Aorta (tissue), 5 donors: Measurements from ENCODE around the gene CYS1. TPM values are rescaled to one million over a fixed set of nuclear protein-coding genes. Genes with fewer than 3 reads are reported as not detected.
"Not testable (repeated sequence)": the region's sequence is repeated elsewhere in the genome, so short reads cannot be mapped to it uniquely, and the experiment has no call there.

Source experiments
- ATAC-seq: fragments of 200-7000 bp; cut with Tn5 transposase; one replicate; pipeline ENCODE4 v1.9.1; 2022; ENCODE audit warnings: moderate library complexity; ENCODE audit not compliant: low FRiP score
- DNase-seq, 2 donors: peaks; one replicate each; pipeline ENCODE4 v3.0.0-alpha.2; 2020
- H3K27ac ChIP-seq, 2 donors: one replicate each; pipeline ENCODE4 v1.5.1; 2013; ENCODE audit warnings: low read length in 2 of 2, mild to moderate bottlenecking in 2 of 2, moderate library complexity in 2 of 2, control low read depth in 1 of 2, inconsistent platforms in 1 of 2, low read depth in 1 of 2
- H3K27me3 ChIP-seq, 2 donors: one replicate each; pipeline ENCODE4 v1.6.1; 2013; ENCODE audit warnings: control low read depth in 1 of 2, low read length in 1 of 2, mild to moderate bottlenecking in 1 of 2, moderate library complexity in 1 of 2; ENCODE audit not compliant: insufficient read depth in 2 of 2, control insufficient read depth in 1 of 2
- H3K36me3 ChIP-seq, 2 donors: one replicate each; pipeline ENCODE4 v1.6.1; 2013; ENCODE audit warnings: control low read depth in 1 of 2, low read length in 1 of 2, mild to moderate bottlenecking in 1 of 2; ENCODE audit not compliant: insufficient read depth in 2 of 2, control insufficient read depth in 1 of 2
- H3K4me1 ChIP-seq, 2 donors: one replicate each; pipeline ENCODE4 v1.6.1; 2013; ENCODE audit warnings: low read length in 2 of 2, control low read depth in 1 of 2, mild to moderate bottlenecking in 1 of 2, moderate library complexity in 1 of 2; ENCODE audit not compliant: insufficient read depth in 2 of 2, control insufficient read depth in 1 of 2
- H3K4me3 ChIP-seq, 2 donors: one replicate each; pipeline ENCODE4 v1.5.1; 2013; ENCODE audit warnings: low read length in 2 of 2, control low read depth in 1 of 2, mild to moderate bottlenecking in 1 of 2
- H3K9me3 ChIP-seq: one replicate; pipeline ENCODE4 v1.6.1; 2013; ENCODE audit warnings: mild to moderate bottlenecking, low read length; ENCODE audit not compliant: control insufficient read depth
- WGBS, 2 donors: extraction: QIAGEN DNeasy Blood & Tissue Kit; methylation state at CpG; one replicate each; pipeline ENCODE4 v1.1.7; 2013; 5-methylcytosine and 5-hydroxymethylcytosine counted together
- intact Hi-C, 2 donors: fragments of 100-400 bp; cut with DNase I; formaldehyde crosslinking; loops; one replicate each; pipeline versions ENCODE4 v1.14.2 to v1.15.0; 2022
- polyA plus RNA-seq, 2 donors: library from polyadenylated mRNA; stranded (reverse); fragments of 200-250 nt; gene quantifications; one replicate each; pipeline ENCODE4 v1.2.3, GENCODE V29; 2013
- total RNA-seq, 2 donors: library from RNA; stranded (reverse); fragmentation: NEBNext Ultra II Directional; extraction: Animal tissue kit (Norgen Biotek cat#: 25700); gene quantifications; one replicate each; pipeline ENCODE4 v1.2.1, GENCODE V29; 2021
- donor health status: healthy with polysubstance abuse.
- donor health status: Bipolar disorder and iron deficiency.
- donor health status: DM: no; HTN: no; CAD: no.
- donor health status: DM: no; HTN: no; CAD: no.
- donor health status: DM: yes; HTN: yes; CAD: no.

The CYS1 gene
- total and polyA plus RNA-seq, 4 donors, result 11.4 to 16.4 (median 14.3) TPM

DNA sequence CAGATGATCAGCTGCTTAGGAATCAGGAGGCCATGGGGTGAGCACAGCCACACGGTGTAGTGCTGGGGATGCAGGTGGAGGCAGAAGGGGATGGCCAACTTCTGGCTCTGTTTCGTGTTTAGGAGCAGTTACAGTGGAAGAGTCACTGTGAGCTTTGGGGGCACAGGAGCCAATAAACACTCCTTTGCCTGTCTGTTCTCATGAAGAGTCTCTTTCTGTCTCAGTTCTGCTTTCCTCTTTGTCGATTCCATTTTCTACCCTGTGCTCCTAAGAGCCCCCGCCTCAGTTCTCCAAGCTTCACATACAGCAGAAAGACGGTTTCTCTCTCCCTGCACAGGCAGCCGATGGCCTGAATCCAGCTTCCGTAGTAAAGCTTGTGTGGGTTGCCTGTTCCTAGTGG lies 21.3 kb upstream of the CYS1 start:
- intact Hi-C loops, result no loop called here
- H3K27ac ChIP-seq, result no peak overlapping the region
- ATAC-seq, result no peak
- DNase-seq, result no peak
- H3K9me3 ChIP-seq, result no peaks in the 10 kb centered on the region
- no peaks in the 10 kb centered on the region for H3K4me1 ChIP-seq
- no peak overlapping the region for H3K4me3 ChIP-seq
- WGBS, 2 donors, result 71 to 74% methylated on average over 7 of the region's 7 CpGs
- no peaks in the 10 kb centered on the region for H3K36me3 ChIP-seq
- no peaks in the 10 kb centered on the region for H3K27me3 ChIP-seq

DNA sequence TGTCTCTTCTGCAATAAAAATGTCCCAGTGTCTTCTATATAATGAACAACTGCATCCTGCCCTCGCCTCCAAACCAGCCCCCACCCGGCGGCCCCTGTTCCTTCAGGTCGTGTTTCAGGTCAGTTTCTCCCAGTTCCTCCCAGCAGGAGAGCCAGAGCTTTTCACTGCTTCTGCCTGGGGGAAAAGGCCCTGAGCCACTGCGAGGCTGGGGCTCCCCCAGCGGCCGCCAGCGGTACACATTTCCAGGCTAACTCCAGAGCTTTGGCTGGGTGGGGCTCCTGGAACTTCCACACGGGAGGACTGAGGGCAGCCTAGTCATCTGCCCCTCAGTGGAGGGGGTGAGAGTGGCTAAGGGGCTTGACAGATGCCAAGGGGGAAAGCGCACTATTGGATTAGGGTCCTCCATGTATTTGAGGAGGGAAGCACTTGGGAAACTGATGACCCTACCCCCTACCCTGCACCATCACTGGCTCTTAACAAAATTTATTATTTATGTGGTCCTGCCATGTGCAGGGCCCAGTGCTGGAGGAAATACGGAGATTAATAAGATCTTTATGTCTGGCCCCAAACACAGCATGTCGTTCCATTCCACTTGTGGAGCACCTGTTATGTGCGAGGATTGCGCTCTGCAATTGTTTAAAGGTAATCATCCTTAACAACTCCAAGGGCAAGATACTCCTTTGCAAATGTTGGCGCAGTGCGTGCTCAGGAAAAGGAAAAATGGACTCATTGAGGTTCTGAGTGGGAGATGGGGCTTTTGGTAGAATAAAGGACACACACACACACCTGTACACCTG lies 17.3 kb upstream of the CYS1 start:
- DNase-seq (peak; percentile 75 to 89), ATAC-seq (peak; percentile 87)
- intact Hi-C loops, result loop anchor here (1.0 to 2.0 kb wide), 2 partner anchors 25 kb away; no protein-coding TSS in a partner anchor
- Histone ChIP-seq H3K27me3 (no peaks in the 10 kb centered on the region), H3K9me3 (no peaks in the 10 kb centered on the region), H3K27ac (no peak overlapping the region), H3K4me3 (no peak overlapping the region), H3K4me1 (no peaks in the 10 kb centered on the region), H3K36me3 (no peaks in the 10 kb centered on the region)
- 35 to 37% methylated on average over 16 of the region's 16 CpGs for WGBS, 2 donors

DNA sequence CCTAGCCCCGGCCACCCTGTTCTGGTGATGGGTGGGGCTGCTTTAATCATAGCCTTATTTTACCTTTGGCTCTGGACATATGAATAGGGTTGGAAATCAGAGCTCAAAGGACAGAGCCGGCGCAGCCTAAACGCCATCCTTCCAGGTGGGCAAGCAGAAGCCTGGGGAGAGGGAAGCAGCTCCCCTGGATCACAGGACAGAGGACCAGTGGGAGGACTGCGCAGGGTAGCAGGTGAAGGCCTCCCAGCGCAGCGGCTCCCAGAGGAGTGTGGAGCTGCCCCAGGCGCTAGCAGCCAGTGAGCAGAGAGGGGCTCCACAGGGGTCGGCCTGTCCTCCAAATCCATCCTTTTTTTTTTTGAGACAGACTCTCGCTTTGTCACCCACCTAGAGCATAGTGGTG lies 16.4 kb upstream of the CYS1 start:
- Histone ChIP-seq H3K36me3 (no peaks in the 10 kb centered on the region), H3K4me3 (no peak overlapping the region), H3K9me3 (no peaks in the 10 kb centered on the region), H3K4me1 (no peaks in the 10 kb centered on the region), H3K27me3 (no peaks in the 10 kb centered on the region), H3K27ac (no peak overlapping the region)
- DNase-seq, result no peak
- intact Hi-C loops, result loop anchor here (1.0 to 2.0 kb wide), 2 partner anchors 24 kb away; no protein-coding TSS in a partner anchor
- WGBS, 2 donors, result 96 to 97% methylated on average over 10 of the region's 10 CpGs
- no peak for ATAC-seq

DNA sequence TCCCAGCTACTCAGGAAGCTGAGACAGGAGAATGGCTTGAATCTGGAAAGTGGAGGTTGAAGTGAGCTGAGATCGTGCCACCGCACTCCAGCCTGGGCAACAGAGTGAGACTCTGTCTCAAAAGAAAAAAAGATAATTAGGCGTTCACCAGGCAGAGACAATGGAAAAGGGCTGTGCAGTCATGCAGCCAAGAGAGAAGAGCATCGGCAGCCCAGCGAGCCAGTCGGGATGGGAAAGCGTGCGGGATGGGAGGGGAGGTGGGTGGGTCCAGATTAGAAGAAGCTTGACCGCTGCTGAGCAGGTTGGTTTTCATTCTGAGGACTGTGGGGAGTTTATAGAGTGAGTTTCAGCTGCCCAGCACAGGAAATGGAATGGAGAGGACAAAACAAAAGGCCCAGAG lies 15.0 kb upstream of the CYS1 start:
- Histone ChIP-seq H3K4me3 (no peak overlapping the region), H3K4me1 (no peaks in the 10 kb centered on the region), H3K9me3 (no peaks in the 10 kb centered on the region), H3K36me3 (no peaks in the 10 kb centered on the region), H3K27ac (no peak overlapping the region), H3K27me3 (no peaks in the 10 kb centered on the region)
- intact Hi-C loops, result no loop called here
- WGBS, 2 donors, result 82 to 92% methylated on average over 9 of the region's 9 CpGs
- DNase-seq (peak in 1 of 2 donors; percentile 39), ATAC-seq (no peak)

DNA sequence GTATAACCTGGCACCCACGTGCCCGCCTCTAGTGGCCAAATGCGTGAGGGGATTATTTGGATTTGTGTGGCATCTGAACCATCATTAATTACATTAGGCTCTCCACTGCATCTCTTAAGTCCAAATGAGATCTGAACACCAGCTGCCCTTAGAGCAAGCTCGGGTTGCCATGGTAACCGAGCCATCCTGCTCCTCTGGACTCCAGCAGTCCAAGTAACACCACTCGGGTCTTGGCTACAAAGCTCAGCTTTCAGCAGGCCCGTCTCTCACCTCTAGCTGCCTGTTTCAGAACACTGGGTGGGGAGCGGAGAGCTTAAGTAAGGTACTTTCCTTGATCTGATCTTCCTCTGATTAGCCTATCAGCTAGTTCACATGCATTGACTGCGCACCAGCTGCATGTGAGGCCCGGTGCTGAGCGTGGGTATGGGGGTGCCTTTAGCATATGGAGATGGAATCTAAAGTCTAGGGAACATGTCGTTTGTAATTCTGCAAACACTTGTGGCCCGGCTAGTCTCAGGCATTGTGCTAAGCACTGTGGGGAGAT lies 14.1 kb upstream of the CYS1 start:
- Histone ChIP-seq H3K27ac (no peak overlapping the region), H3K27me3 (no peaks in the 10 kb centered on the region), H3K4me1 (no peaks in the 10 kb centered on the region), H3K4me3 (no peak overlapping the region), H3K36me3 (no peaks in the 10 kb centered on the region), H3K9me3 (no peaks in the 10 kb centered on the region)
- DNase-seq (peak in 1 of 2 donors; percentile 16), ATAC-seq (no peak)
- intact Hi-C loops, result no loop called here
- WGBS, 2 donors, result 91 to 93% methylated on average over 13 of the region's 13 CpGs

DNA sequence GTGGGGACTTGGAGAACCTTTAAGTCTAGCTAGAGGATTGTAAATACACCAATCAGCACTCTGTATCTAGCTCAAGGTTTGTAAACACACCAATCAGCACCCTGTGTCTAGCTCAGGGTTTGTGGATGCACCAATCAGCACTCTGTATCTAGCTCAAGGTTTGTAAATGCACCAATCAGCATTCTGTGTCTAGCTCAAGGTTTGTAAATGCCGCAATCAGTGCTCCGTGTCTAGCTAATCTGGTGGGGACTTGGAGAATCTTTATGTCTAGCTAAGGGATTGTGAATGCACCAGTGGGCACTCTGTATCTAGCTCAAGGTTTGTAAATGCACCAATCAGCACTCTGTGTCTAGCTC lies 11.7 kb upstream of the CYS1 start:
- H3K27me3 ChIP-seq, intact Hi-C loops, H3K36me3 ChIP-seq, ATAC-seq, H3K4me3 ChIP-seq, H3K4me1 ChIP-seq, H3K9me3 ChIP-seq, DNase-seq, H3K27ac ChIP-seq: not testable (repeated sequence)
- WGBS, 2 donors, result 97 to 98% methylated on average over 2 of the region's 2 CpGs

DNA sequence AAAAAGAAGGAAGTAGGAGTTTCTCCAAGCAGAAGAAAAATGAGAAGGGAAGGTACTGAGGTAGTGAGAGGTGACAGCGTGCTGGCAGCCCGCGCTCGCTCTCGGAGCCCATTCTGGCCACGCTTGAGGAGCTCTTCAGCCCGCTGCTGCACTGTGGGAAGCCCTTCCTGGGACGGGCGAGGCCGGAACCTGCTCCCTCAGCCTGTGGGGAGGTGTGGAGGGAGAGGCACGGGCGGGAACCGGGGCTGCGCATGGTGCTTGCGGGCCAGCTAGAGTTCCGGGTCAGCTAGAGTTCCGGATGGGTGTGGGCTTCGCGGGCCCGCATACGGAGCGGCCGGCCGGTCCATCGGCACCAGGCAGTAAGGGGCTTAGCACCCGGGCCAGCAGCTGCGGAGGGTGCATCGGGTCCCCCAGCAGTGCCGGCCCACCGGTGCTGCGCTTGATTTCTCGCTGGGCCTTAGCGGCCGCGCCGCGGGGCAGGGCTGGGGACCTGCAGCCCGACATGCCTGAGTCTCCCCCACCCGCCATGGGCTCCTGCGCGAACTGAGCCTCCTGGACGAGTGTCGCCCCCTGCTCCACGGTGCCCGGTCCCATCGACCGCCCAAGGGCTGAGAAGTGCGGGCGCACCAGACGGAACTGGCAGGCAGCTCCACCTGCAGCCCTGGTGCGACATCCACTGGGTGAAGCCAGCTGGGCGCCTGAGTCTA lies 11.1 kb upstream of the CYS1 start:
- intact Hi-C loops, result no loop called here
- H3K9me3 ChIP-seq, result no peaks in the 10 kb centered on the region
- peak; percentile 65 for ATAC-seq
- H3K4me1 ChIP-seq, result no peaks in the 10 kb centered on the region
- no peak overlapping the region for H3K4me3 ChIP-seq
- H3K27ac ChIP-seq, result no peak overlapping the region
- peak in 1 of 2 donors; percentile 80 for DNase-seq
- H3K27me3 ChIP-seq, result no peaks in the 10 kb centered on the region
- 20 to 26% methylated on average over 42 to 52 of the region's 52 CpGs for WGBS, 2 donors
- H3K36me3 ChIP-seq, result no peaks in the 10 kb centered on the region

DNA sequence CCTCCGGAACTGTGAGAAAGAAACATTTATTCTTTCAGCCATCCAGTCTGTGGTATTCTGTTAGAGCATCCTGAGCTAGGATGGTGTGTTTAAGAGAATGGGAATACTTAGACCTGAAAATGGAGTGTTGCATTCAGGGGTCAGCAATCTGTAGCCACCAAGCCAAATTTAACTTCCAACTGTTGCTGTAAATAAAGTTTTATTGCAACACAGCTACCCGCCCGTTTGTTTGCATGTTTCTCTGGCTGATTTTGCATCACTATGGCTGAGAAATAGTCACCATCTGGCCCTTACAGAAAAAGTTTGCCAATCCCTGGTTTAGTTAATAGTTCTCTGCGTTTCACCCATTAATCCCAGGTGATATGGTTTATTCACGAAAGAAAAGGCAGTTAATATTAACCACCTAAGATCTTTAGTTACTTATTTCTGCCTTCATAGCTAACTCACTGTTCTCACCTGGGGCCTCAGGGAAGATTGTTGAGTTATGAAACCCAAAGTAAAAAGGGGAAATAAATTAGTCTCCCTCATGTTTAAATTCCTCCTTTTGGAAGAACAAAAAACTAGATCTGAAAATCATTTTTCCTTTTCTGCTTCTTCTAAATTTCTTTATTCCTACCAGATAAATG lies 9.5 kb upstream of the CYS1 start:
- Histone ChIP-seq H3K9me3 (no peaks in the 10 kb centered on the region), H3K36me3 (no peaks in the 10 kb centered on the region), H3K27ac (no peak overlapping the region), H3K4me1 (no peaks in the 10 kb centered on the region), H3K27me3 (no peaks in the 10 kb centered on the region), H3K4me3 (no peak overlapping the region)
- WGBS, 2 donors, result 52 to 71% methylated on average over 5 of the region's 5 CpGs
- no peak for DNase-seq
- intact Hi-C loops, result no loop called here
- ATAC-seq, result no peak
